Measurements from ENCODE around the gene EFNA5. TPM values are rescaled to one million over a fixed set of nuclear protein-coding genes. Genes with fewer than 3 reads are reported as not detected.

Gene EFNA5
- total and polyA plus RNA-seq, 5 experiments from 2014 or later, result 0.03 TPM; not detected in 4

DNA sequence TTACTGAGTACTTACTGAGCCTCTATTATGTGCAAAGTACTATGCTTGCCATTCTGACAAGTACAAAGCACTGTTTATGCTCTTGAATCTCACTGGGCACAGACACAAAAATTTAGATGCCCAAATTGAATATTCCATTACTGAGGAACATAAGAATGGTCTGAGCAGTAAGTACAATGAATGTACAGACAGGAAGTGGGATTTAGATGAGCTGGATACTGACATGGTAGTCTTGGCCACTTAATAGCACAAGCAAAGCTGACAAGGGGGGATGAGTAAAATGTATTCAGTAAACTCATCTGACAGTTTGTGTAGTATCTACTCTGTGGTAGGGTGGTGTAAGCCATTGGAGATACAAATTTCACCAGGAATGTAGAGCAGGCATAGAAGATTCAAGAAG is 132.4 kb downstream of the EFNA5 start:
- no peak for ATAC-seq
- Mint-ChIP-seq H3K4me1 (peaks cover 4 to 11% (median 7%) of the 10 kb centered on the region in 4 donors), H3K27me3 (peaks cover 0 to 12% (median 6%) of the 10 kb centered on the region in 5 donors), H3K27ac (no peak overlapping the region), H3K36me3 (no peaks in the 10 kb centered on the region), H3K4me3 (no peak overlapping the region), H3K9me3 (no peaks in the 10 kb centered on the region)
- DNase-seq, result no peak
- POLR2A ChIA-PET, result no interaction called here

DNA sequence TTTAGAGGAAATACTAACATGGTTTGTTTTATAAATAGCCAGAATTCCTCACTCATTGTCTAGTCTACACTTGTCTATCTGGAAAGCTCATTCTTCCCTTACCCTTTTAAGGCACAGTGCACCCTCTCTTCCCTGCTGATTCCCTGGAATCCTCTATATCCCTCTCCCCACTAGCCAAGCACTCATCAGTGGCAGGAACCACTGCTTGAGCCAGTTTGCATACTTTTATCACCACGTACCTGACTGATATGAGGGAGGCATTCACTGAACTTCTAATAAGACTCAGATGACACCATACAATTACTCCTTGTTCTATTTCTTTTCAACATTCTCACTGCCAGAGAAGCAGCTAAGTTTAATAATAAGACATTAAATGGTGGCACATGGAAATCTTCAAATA is 134.9 kb downstream of the EFNA5 start:
- H3K36me3 Mint-ChIP-seq, result no peaks in the 10 kb centered on the region
- POLR2A ChIA-PET, result no interaction called here
- ATAC-seq (no peak), DNase-seq (no peak)
- no peak overlapping the region for H3K4me3 Mint-ChIP-seq
- H3K9me3 Mint-ChIP-seq, result no peaks in the 10 kb centered on the region
- no peak overlapping the region for H3K27ac Mint-ChIP-seq
- peaks cover 4 to 11% (median 7%) of the 10 kb centered on the region in 4 donors for H3K4me1 Mint-ChIP-seq
- H3K27me3 Mint-ChIP-seq, result peaks cover 0 to 24% (median 8%) of the 10 kb centered on the region in 5 donors

DNA sequence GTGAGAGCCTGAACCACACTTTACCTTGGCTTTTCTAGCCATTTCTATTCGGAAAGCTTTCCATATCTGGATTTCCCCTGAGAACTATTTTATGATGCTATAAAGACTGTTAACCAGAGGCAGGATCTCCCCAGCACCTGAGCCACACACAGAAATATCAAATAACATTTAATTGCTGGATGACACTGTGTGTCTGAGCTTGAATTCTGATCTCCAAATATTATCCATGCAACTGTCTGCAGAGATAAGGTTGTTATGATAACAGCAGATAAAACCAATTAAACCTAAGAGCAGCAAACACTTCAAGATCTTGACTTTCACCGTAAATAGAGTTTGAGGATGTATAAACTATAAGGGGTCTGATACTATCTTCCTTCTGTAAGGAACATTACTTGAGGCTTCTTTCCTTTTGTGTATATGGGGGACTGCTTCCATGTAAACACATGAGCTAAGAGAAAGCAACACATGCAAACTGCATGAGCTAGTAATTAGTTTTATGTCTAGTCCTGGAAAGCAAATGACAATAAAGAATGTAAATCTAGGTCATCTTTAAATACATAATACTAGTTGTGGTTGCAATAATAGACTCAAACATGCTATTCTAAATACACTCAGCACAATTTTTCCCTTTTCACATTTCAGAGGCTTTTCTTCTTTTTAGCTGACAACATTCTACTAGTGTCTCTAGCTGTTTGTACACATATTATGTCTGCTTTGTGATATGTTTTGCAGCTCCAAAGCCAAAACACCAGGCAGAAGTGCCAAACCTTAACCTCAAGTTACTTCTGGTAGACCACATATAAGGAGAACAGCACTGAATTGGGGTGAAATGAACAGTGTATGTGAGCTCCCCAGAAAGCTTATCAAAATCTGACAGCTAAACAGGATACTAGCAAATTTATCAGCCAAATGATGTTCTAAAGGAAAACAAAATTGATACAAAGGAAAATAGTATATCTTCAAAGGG is 136.5 kb downstream of the EFNA5 start:
- H3K27ac Mint-ChIP-seq, result no peak overlapping the region
- ATAC-seq, result no peak
- peak in 1 of 10 donors; percentile 5 for DNase-seq

GRCh38 chr5:107532916-107533315 is 137.8 kb downstream of the EFNA5 start:
- H3K4me3 Mint-ChIP-seq, result no peak overlapping the region
- no peaks in the 10 kb centered on the region for H3K36me3 Mint-ChIP-seq
- DNase-seq (no peak), ATAC-seq (no peak)
- POLR2A ChIA-PET, result no interaction called here
- H3K27me3 Mint-ChIP-seq, result peaks cover 3 to 24% (median 10%) of the 10 kb centered on the region in 5 donors
- no peaks in the 10 kb centered on the region for H3K4me1 Mint-ChIP-seq
- no peak overlapping the region for H3K27ac Mint-ChIP-seq
- no peaks in the 10 kb centered on the region for H3K9me3 Mint-ChIP-seq

More for the DNA sequence above, 136.5 kb downstream of the EFNA5 start:
- POLR2A ChIA-PET, result no interaction called here
- Mint-ChIP-seq H3K4me3 (no peak overlapping the region), H3K4me1 (peaks cover 4 to 10% (median 7%) of the 10 kb centered on the region in 4 donors), H3K9me3 (no peaks in the 10 kb centered on the region), H3K27me3 (peaks cover 3 to 24% (median 10%) of the 10 kb centered on the region in 5 donors), H3K36me3 (no peaks in the 10 kb centered on the region)

- H3K4me1 Mint-ChIP-seq, result no peaks in the 10 kb centered on the region
- ATAC-seq (no peak), DNase-seq (no peak)
- no peaks in the 10 kb centered on the region for H3K9me3 Mint-ChIP-seq
- peaks cover 3 to 24% (median 10%) of the 10 kb centered on the region in 5 donors for H3K27me3 Mint-ChIP-seq
- POLR2A ChIA-PET, result no interaction called here
- no peak overlapping the region for H3K27ac Mint-ChIP-seq
- H3K4me3 Mint-ChIP-seq, result peak overlapping the region in 1 of 10 donors; percentile 16
- no peaks in the 10 kb centered on the region for H3K36me3 Mint-ChIP-seq
Measured at GRCh38 chr5:107532169-107532878, 138.4 kb downstream of the EFNA5 start.

- no peak for DNase-seq
- no peak overlapping the region for H3K4me3 Mint-ChIP-seq
- POLR2A ChIA-PET, result no interaction called here
- peaks cover 3 to 24% (median 10%) of the 10 kb centered on the region in 5 donors for H3K27me3 Mint-ChIP-seq
- H3K36me3 Mint-ChIP-seq, result no peaks in the 10 kb centered on the region
- no peaks in the 10 kb centered on the region for H3K4me1 Mint-ChIP-seq
- ATAC-seq, result no peak
- no peaks in the 10 kb centered on the region for H3K9me3 Mint-ChIP-seq
- H3K27ac Mint-ChIP-seq, result no peak overlapping the region
Measured at GRCh38 chr5:107531308-107531707, 139.4 kb downstream of the EFNA5 start.

DNA sequence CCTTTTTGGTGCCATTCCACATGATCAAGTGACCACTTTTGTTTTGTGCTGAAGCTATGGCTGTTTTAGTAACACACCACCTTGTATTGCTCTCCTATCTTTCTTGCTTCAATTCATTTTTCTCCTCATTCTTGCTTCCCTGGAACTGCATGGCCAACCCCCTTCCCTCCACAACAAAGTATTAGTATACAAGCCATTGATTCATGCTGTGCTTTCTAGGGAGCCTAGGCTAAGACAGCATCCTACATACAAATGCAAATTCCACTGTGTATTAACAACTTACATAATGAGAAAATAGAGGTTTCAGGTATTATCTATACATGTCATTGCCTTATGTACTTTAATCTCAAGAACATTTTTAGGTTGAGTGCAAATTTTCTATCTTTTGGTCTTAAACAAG is 141.1 kb downstream of the EFNA5 start:
- POLR2A ChIA-PET, result no interaction called here
- no peak for ATAC-seq
- Mint-ChIP-seq H3K4me1 (no peaks in the 10 kb centered on the region), H3K4me3 (no peak overlapping the region), H3K27me3 (peaks cover 3 to 24% (median 8%) of the 10 kb centered on the region in 5 donors), H3K9me3 (no peaks in the 10 kb centered on the region), H3K27ac (no peak overlapping the region), H3K36me3 (no peaks in the 10 kb centered on the region)
- DNase-seq, result no peak

DNA sequence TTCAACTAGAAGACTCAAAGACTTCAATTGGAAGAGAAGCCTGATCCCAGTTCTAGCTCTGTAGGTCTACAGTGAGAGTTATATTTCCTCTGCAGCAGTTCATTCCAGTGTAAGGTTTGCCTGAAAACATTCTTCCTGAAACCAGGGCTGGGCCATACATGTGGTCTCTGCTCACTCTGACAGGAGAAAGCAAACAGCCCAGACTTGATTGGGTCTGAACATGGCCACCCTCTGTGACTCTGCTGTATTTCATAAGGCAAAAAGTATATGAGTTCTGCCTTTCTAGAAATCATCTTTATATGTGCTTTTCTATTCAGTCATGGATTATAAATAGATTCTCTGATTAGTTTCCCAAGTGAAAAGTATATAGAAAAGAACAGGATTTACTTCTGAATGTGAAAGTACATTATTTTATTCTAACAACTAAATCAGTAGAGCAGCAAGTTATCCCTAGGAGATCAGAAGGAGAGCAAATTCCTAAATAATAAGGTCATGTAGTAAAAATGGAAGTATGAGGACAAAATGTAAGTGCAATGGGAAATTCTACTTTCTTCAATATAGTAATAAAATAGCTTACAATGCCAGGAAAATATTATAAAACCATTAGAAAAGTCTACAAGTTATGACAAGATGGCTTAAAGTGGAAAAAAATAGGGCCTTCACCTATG is 144.3 kb downstream of the EFNA5 start:
- no peaks in the 10 kb centered on the region for H3K9me3 Mint-ChIP-seq
- no peak overlapping the region for H3K27ac Mint-ChIP-seq
- ATAC-seq (no peak), DNase-seq (no peak)
- POLR2A ChIA-PET, result no interaction called here
- H3K36me3 Mint-ChIP-seq, result no peaks in the 10 kb centered on the region
- H3K27me3 Mint-ChIP-seq, result peaks cover under 1 to 8% (median 4%) of the 10 kb centered on the region in 5 donors
- no peaks in the 10 kb centered on the region for H3K4me1 Mint-ChIP-seq
- H3K4me3 Mint-ChIP-seq, result no peak overlapping the region

DNA sequence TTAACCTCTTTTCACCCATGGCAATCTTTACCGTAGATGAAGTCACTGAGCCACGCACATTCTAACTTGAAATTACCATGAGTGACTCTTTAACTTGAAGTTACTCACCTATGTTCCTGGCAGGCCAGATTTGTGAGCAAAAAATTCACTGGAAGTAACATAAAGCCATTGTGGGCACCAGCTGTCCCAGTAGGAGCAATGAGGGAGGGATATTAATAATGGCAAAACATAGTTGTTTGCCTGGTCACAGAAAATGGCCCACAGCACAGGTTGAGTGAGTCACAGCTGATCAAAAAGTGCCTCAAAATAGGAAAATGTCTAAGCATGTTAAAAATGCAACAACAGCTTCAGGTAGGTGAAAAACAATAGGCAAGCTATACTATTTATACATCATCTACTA is 146.6 kb downstream of the EFNA5 start:
- no peak overlapping the region for H3K27ac Mint-ChIP-seq
- H3K9me3 Mint-ChIP-seq, result no peaks in the 10 kb centered on the region
- POLR2A ChIA-PET, result no interaction called here
- peaks cover 0 to 3% (median 0%) of the 10 kb centered on the region in 5 donors for H3K27me3 Mint-ChIP-seq
- H3K4me3 Mint-ChIP-seq, result no peak overlapping the region
- no peaks in the 10 kb centered on the region for H3K36me3 Mint-ChIP-seq
- DNase-seq, result no peak
- no peak for ATAC-seq
- H3K4me1 Mint-ChIP-seq, result peaks cover 0 to 7% (median 0%) of the 10 kb centered on the region in 4 donors

DNA sequence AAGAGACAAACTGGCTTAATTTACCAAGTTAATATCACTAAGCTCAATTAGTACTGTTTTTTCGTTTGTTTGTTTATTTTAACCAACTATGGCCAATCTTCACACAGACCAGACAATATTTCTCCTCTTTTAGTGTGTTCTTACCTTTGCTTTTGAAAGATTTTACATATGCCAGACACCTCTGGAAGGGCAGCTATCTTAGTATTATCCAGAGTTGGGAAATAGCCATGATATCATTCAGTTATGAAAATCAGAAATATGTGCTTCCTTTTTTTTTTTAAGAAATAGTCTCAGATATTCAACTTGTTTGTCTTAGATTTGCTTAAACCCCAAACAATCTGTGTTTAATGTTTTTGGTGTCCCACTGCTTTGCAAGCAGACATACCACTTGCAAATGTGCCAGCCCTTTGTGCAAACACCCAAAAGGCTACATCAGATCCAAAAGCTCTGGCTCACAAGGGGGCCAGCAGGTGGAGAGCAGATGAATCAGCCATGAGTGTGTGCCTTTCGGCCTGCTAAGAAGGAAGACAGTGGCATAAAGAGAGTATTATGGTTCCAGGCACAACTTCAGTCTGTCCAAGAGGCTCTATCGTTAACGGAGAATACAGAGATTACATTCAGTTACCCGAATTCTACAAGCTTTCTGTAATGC is 147.6 kb downstream of the EFNA5 start:
- DNase-seq, result no peak
- no peak overlapping the region for H3K27ac Mint-ChIP-seq
- no peaks in the 10 kb centered on the region for H3K36me3 Mint-ChIP-seq
- no peak for ATAC-seq
- H3K4me3 Mint-ChIP-seq, result no peak overlapping the region
- POLR2A ChIA-PET, result no interaction called here
- peaks cover 0 to 3% (median 0%) of the 10 kb centered on the region in 5 donors for H3K27me3 Mint-ChIP-seq
- H3K9me3 Mint-ChIP-seq, result no peaks in the 10 kb centered on the region
- peaks cover 0 to 7% (median 0%) of the 10 kb centered on the region in 4 donors for H3K4me1 Mint-ChIP-seq

GRCh38 chr5:107522456-107522855 is 148.3 kb downstream of the EFNA5 start:
- Mint-ChIP-seq H3K27me3 (peaks cover 0 to 3% (median 0%) of the 10 kb centered on the region in 5 donors), H3K4me3 (no peak overlapping the region), H3K9me3 (no peaks in the 10 kb centered on the region), H3K36me3 (no peaks in the 10 kb centered on the region), H3K27ac (no peak overlapping the region), H3K4me1 (peaks cover 0 to 7% (median 0%) of the 10 kb centered on the region in 4 donors)
- POLR2A ChIA-PET, result no interaction called here
- no peak for ATAC-seq
- no peak for DNase-seq

- Mint-ChIP-seq H3K27me3 (peaks cover 0 to 7% (median 2%) of the 10 kb centered on the region in 5 donors), H3K36me3 (no peaks in the 10 kb centered on the region), H3K27ac (peak overlapping the region in 1 of 10 donors; percentile 36), H3K9me3 (no peaks in the 10 kb centered on the region), H3K4me3 (no peak overlapping the region), H3K4me1 (peaks cover 0 to 7% (median 0%) of the 10 kb centered on the region in 4 donors)
- DNase-seq, result no peak
- POLR2A ChIA-PET, result no interaction called here
- no peak for ATAC-seq
Measured at GRCh38 chr5:107519900-107520354, 150.8 kb downstream of the EFNA5 start.
